Uterus (tissue), 4 donors: ENCODE measurements around the gene PNCK. TPM values are rescaled to one million over a fixed set of nuclear protein-coding genes. Genes with fewer than 3 reads are reported as not detected.
"Not testable (repeated sequence)": the region's sequence is repeated elsewhere in the genome, so short reads cannot be mapped to it uniquely, and the experiment has no call there.

Source experiments
- DNase-seq, 2 donors: peaks; one replicate each; pipeline ENCODE4 v3.0.0-alpha.2; 2019 to 2020
- H3K27ac ChIP-seq, 2 donors: fragments of 200-600 bp; sonication (generic); 1 replicate in 1 of 2; 2 replicates in 1 of 2; pipeline ENCODE4 v1.5.1; 2016 to 2018
- H3K27me3 ChIP-seq, 2 donors: fragments of 200-600 bp; sonication (generic); one replicate each; pipeline ENCODE4 v1.5.1; 2018 to 2019; ENCODE audit warnings: control low read depth in 1 of 2
- H3K36me3 ChIP-seq, 2 donors: fragments of 200-600 bp; sonication (generic); one replicate each; pipeline ENCODE4 v1.5.1; 2019; ENCODE audit warnings: control low read depth in 1 of 2
- H3K4me1 ChIP-seq, 2 donors: fragments of 200-600 bp; sonication (generic); one replicate each; pipeline ENCODE4 v1.5.1; 2018 to 2019; ENCODE audit warnings: control low read depth in 1 of 2
- H3K4me3 ChIP-seq, 2 donors: fragments of 200-600 bp; sonication (generic); 1 replicate in 1 of 2; 2 replicates in 1 of 2; pipeline ENCODE4 v1.5.1; 2018 to 2019; ENCODE audit warnings: mild to moderate bottlenecking in 1 of 2
- H3K9me3 ChIP-seq, 2 donors: fragments of 200-600 bp; sonication (generic); one replicate each; pipeline ENCODE4 v1.5.1; 2019; ENCODE audit warnings: control low read depth in 1 of 2
- POLR2A ChIP-seq, 2 donors: fragments of 450-650 bp; IDR thresholded peaks; one replicate each; pipeline ENCODE4 v1.6.1; 2016; ENCODE audit warnings: antibody characterized with exemption in 2 of 2, mild to moderate bottlenecking in 1 of 2, moderate library complexity in 1 of 2
- intact Hi-C: fragments of 100-400 bp; cut with DNase I; formaldehyde crosslinking; loops from one replicate; pipeline ENCODE4 v1.15.1; 2023; ENCODE audit warnings: low total_unique reads
- total RNA-seq, 4 donors: library from RNA; depleted of rRNA in 3 of 4; stranded (reverse); fragments of >200 nt in 3 of 4; gene quantifications; one replicate each; pipeline versions ENCODE4 v1.1.0 to v1.2.4, GENCODE V29; 2014 to 2023
- TF ChIP-seq, protein P1 (sequence below), 4 experiments: fragments of 200-600 bp in 2 of 4; fragments of 450-650 bp in 2 of 4; sonication (generic) in 2 of 4; IDR thresholded peaks; one replicate each; pipeline ENCODE4 v1.5.1; 2016 to 2019; ENCODE audit warnings: antibody characterized with exemption in 4 of 4, mild to moderate bottlenecking in 2 of 4, moderate library complexity in 1 of 4
- donor health status: DM: yes; HTN: yes; CAD: no.

Gene PNCK
- total RNA-seq, 4 donors from 2014 or later: 1.8 to 8.5 (median 5.9) TPM; not detected in 1

DNA sequence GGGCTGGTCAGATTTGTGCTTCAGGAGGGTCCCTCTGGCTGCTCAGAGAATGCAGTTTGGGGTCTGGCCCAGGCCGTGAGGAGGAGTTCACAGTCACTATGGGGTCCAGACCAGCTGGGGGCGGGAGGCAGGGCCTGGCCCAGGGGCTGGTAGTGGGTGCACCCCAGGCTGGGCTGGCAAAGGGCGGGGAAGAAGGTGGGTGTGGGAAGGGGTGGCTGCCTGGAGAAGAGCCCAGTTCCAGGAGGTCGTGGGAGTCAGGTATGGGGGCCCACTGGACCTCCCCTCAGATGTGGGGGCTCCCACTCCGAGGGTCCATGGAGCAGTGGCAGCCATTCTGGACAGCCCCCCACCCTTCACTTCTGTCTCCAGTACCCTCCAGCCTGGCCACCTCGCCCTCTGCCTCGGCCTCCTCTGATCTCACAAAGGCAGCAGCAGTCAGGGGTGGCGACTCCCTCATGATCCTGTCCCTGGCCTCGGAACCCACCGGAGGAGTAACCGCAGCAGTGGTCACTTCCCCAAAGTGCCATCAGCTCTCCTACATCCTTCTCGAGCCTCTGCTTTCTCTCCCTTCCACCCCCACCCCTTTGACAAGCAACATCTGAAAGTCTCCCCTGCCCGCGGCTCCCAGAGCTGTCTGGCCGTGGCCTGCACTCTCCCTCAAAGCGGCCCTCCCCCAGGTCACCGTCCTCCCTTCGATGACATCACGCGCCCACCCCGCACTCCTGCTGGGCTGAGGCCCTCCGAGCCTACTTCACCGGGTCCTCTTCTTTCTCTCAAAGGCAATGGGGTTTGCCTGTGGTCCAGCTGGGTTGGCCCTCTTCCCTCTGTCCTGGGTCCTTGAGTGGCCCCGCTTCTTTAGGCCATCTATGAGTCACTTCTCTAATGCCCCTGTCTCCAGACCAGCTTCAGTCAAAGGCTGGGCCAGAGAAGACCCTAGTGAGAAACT is 12.4 kb upstream of the PNCK start:
- Histone ChIP-seq H3K4me1 (no peaks in the 10 kb centered on the region), H3K9me3 (no peaks in the 10 kb centered on the region), H3K27ac (peak overlapping the region in 1 of 2 donors; percentile 79), H3K36me3 (no peaks in the 10 kb centered on the region), H3K4me3 (no peak overlapping the region), H3K27me3 (no peaks in the 10 kb centered on the region)
- intact Hi-C loops: no loop called here
- TF ChIP-seq, protein P1, sequence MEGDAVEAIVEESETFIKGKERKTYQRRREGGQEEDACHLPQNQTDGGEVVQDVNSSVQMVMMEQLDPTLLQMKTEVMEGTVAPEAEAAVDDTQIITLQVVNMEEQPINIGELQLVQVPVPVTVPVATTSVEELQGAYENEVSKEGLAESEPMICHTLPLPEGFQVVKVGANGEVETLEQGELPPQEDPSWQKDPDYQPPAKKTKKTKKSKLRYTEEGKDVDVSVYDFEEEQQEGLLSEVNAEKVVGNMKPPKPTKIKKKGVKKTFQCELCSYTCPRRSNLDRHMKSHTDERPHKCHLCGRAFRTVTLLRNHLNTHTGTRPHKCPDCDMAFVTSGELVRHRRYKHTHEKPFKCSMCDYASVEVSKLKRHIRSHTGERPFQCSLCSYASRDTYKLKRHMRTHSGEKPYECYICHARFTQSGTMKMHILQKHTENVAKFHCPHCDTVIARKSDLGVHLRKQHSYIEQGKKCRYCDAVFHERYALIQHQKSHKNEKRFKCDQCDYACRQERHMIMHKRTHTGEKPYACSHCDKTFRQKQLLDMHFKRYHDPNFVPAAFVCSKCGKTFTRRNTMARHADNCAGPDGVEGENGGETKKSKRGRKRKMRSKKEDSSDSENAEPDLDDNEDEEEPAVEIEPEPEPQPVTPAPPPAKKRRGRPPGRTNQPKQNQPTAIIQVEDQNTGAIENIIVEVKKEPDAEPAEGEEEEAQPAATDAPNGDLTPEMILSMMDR (IDR thresholded peaks at IDR 0.05): no peak
- no peak for TF ChIP-seq POLR2A (IDR thresholded peaks at IDR 0.05)
- DNase-seq: peak in 1 of 2 donors; percentile 54

DNA sequence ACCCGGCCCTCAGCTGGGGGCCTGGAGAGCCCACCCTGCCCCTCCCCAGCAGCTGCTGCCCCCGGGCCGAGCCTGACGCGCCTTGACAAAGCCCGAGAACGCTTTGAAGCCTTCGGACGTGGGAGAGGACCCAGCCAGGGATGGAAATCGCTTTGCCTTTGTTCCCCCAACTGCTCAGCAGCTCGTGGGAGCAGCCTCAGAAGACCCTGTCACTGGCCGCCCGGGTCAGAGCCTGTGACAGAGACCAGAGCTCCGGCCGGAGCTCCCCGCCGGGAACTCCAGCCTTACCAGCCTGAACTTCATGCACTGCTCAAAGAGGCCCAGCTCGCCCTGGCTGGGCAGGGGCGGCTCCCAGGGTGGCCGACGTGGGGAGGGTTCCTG is 11.5 kb upstream of the PNCK start:
- intact Hi-C loops: no loop called here
- Histone ChIP-seq H3K27ac (no peak overlapping the region), H3K9me3 (no peaks in the 10 kb centered on the region), H3K27me3 (no peaks in the 10 kb centered on the region), H3K4me3 (no peak overlapping the region), H3K4me1 (no peaks in the 10 kb centered on the region), H3K36me3 (no peaks in the 10 kb centered on the region)
- DNase-seq: peak in 1 of 2 donors; percentile 14
- TF ChIP-seq, protein P1 (IDR thresholded peaks at IDR 0.05): no peak
- TF ChIP-seq POLR2A (IDR thresholded peaks at IDR 0.05): no peak

DNA sequence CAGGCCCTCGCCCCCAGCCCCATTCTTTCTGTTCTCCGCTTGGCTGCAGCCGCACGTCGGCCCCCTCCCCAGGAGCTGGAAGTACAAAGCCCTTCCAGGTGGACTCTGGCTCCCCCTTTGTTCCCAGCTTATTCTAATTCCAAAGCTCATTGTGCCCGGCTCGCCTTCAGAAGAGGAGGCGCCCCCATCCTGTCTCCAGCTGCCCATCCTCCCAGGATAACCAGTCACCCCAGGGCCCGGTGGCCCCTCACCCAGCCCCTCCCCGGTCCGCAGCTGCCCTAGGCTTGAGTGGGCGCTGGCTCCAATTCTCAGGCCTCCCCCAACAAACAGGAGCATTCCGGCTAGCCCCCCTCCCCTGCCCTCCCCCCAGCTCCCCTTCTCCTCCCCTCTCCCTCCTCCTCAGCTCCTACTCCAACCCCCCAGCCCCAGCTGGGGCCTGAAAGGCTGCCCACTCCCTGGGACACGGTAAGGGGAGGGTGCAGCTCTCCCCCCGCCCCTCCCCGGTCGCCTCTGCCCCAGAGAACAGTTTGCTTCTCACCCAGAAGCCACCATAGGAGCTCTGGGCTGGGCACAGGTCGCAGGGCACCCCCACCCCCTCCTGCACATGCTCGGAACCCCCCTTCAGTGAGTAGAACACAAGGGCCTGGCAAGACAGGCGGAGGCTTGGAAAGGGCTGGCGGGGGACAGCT is 11.0 kb upstream of the PNCK start:
- intact Hi-C loops: no loop called here
- Histone ChIP-seq H3K4me1 (no peaks in the 10 kb centered on the region), H3K9me3 (no peaks in the 10 kb centered on the region), H3K4me3 (no peak overlapping the region), H3K27me3 (no peaks in the 10 kb centered on the region), H3K27ac (no peak overlapping the region), H3K36me3 (no peaks in the 10 kb centered on the region)
- peak in 1 of 2 donors; percentile 10 for DNase-seq
- no peak for TF ChIP-seq POLR2A (IDR thresholded peaks at IDR 0.05)
- TF ChIP-seq, protein P1 (IDR thresholded peaks at IDR 0.05): no peak

DNA sequence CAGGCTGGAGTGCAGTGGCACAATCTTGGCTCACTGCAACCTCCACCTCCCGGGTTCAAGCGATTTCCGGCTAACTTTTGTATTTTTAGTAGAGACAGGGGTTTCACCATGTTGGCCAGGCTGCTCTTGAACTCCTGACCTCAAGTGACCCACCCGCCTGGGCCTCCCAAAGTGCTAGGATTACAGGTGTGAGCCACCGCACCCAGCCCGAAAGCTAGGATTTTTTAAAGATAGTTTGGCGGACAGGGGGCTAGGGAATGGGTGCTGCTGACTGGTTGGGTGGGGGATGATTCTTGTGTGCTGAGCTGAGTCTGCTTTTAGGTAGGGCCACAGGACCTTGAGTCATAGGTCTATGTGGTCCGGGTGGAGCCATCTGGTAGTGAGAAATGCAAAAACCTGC is 9.9 kb upstream of the PNCK start:
- H3K4me1 ChIP-seq, H3K9me3 ChIP-seq, H3K4me3 ChIP-seq, H3K36me3 ChIP-seq, H3K27me3 ChIP-seq, H3K27ac ChIP-seq, intact Hi-C loops: not testable (repeated sequence)
- DNase-seq: peak in 1 of 2 donors; percentile 3

DNA sequence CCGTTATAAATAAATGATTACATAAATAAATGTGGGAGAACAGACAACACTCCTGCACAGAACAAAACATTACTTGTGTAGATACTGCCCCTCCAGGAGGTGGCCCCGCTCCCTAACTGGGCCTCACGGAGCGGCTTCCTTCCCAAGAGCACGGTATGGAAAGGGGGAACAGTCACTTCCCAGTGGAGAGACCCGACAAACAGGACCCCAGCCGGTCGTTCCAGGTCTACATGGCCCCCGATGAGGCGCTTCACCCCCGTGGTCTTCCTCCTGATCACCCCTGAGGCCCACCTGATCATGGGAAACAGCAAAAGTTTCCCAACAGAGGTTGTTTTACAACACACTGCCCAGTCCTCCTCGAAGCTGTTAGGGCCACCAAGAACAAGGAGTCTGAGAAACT is 7.6 kb upstream of the PNCK start:
- Histone ChIP-seq H3K27ac (no peak overlapping the region), H3K4me3 (no peak overlapping the region), H3K9me3 (no peaks in the 10 kb centered on the region), H3K36me3 (no peaks in the 10 kb centered on the region), H3K27me3 (no peaks in the 10 kb centered on the region), H3K4me1 (no peaks in the 10 kb centered on the region)
- intact Hi-C loops: no loop called here
- peak in 1 of 2 donors; percentile 7 for DNase-seq
- TF ChIP-seq, protein P1 (IDR thresholded peaks at IDR 0.05): no peak
